ENCODE data around the gene RASGRP2. TPM values are rescaled to one million over a fixed set of nuclear protein-coding genes. Genes with fewer than 3 reads are reported as not detected.

Gene RASGRP2
- total and polyA plus RNA-seq, 2 donors (not counting 3 experiments of a cell fraction or from before 2014, with no cell fraction given): 1.2 to 2.3 TPM

- no peaks in the 10 kb centered on the region for H3K79me2 ChIP-seq (ENCODE audit: control insufficient read depth, insufficient read depth, low read length)
- H3K4me2 ChIP-seq (ENCODE audit: insufficient read depth, low read length): no peak overlapping the region
- peaks cover 8 to 11% of the 10 kb centered on the region in 2 experiments for H3K36me3 ChIP-seq (ENCODE audit: control insufficient read depth in 2 of 2, extremely low read depth in 1 of 2, insufficient read depth in 2 of 2, low read length in 2 of 2)
- no peaks in the 10 kb centered on the region for H3K9me3 ChIP-seq (replicated peaks; ENCODE audit: control insufficient read depth, insufficient read depth, low read length)
- no peak overlapping the region for H3K9ac ChIP-seq (replicated peaks; ENCODE audit: extremely low read depth, insufficient read depth, low read length)
- H4K20me1 ChIP-seq (replicated peaks; ENCODE audit: control insufficient read depth, extremely low read depth, insufficient read depth, low read length): no peaks in the 10 kb centered on the region
- TF ChIP-seq GATA2 (IDR thresholded peaks at IDR 0.05; ENCODE audit: insufficient read depth, insufficient read length, low read depth, low read length) (no peak), EZH2 (IDR thresholded peaks at IDR 0.05; ENCODE audit: borderline replicate concordance, low read depth, low read length, severe bottlenecking) (no peak), FOS (IDR thresholded peaks at IDR 0.05; ENCODE audit: borderline replicate concordance, insufficient read depth, low read length) (no peak), MYC (IDR thresholded peaks at IDR 0.05; ENCODE audit: low read depth, low read length) (no peak), JUN (IDR thresholded peaks at IDR 0.05; ENCODE audit: borderline replicate concordance, insufficient read depth, insufficient read length, low read depth) (no peak), POLR2AphosphoS5 (IDR thresholded peaks at IDR 0.05; ENCODE audit: insufficient read depth, low read depth, low read length) (no peak), POLR2A (IDR thresholded peaks at IDR 0.05; ENCODE audit: low read depth, low read length) (no peak)
- TF ChIP-seq, protein P1, sequence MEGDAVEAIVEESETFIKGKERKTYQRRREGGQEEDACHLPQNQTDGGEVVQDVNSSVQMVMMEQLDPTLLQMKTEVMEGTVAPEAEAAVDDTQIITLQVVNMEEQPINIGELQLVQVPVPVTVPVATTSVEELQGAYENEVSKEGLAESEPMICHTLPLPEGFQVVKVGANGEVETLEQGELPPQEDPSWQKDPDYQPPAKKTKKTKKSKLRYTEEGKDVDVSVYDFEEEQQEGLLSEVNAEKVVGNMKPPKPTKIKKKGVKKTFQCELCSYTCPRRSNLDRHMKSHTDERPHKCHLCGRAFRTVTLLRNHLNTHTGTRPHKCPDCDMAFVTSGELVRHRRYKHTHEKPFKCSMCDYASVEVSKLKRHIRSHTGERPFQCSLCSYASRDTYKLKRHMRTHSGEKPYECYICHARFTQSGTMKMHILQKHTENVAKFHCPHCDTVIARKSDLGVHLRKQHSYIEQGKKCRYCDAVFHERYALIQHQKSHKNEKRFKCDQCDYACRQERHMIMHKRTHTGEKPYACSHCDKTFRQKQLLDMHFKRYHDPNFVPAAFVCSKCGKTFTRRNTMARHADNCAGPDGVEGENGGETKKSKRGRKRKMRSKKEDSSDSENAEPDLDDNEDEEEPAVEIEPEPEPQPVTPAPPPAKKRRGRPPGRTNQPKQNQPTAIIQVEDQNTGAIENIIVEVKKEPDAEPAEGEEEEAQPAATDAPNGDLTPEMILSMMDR (IDR thresholded peaks at IDR 0.05; ENCODE audit: extremely low read depth in 1 of 2, insufficient read depth in 1 of 2, low read depth in 1 of 2, low read length in 2 of 2): no peak
- TF ChIP-seq, protein P2, sequence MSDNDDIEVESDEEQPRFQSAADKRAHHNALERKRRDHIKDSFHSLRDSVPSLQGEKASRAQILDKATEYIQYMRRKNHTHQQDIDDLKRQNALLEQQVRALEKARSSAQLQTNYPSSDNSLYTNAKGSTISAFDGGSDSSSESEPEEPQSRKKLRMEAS (IDR thresholded peaks at IDR 0.05; ENCODE audit: insufficient read depth, insufficient read length): no peak
- BruUV-seq (replicated peaks): no TSS peak
- ChIA-PET CTCF (no interaction called here), POLR2A (no interaction called here)
- H3K4me3 ChIP-seq (replicated peaks in 1 of 3; ENCODE audit: insufficient read depth in 1 of 3, low read depth in 1 of 3, low read length in 3 of 3): no peak overlapping the region
- FAIRE-seq: no peak
- no peak for DNase-seq (ENCODE audit: low read depth, low spot score)
- no peak overlapping the region for H2AFZ ChIP-seq (ENCODE audit: low read depth, low read length)
- H3K4me1 ChIP-seq (ENCODE audit: control insufficient read depth, extremely low read depth, insufficient read depth, low read length): peaks cover 9% of the 10 kb centered on the region
- dilution Hi-C loops (cut with MboI; ENCODE audit: extremely low pct_ligation_motif_present, low sequenced_read_pairs) (no loop called here), intact Hi-C loops (cut with micrococcal nuclease) (no loop called here)
- no peak overlapping the region for H3K27ac ChIP-seq (ENCODE audit: insufficient read depth, low read depth, low read length)
- no peaks in the 10 kb centered on the region for H3K27me3 ChIP-seq (ENCODE audit: control insufficient read depth in 2 of 2, insufficient read depth in 2 of 2, low read length in 2 of 2)
- H3K9me1 ChIP-seq (replicated peaks; ENCODE audit: control insufficient read depth, extremely low read depth, insufficient read depth, low read length): no peaks in the 10 kb centered on the region
Measured at GRCh38 chr11:64758330-64759079, 14.6 kb upstream of the RASGRP2 start.
